Transverse colon (tissue), 4 donors: ENCODE measurements around the gene RGS11.

Experiments used
- EP300 ChIP-seq: sonication (generic); formaldehyde crosslinking; IDR thresholded peaks from one replicate; pipeline ENCODE4 v1.6.1; 2017; ENCODE audit warnings: antibody characterized with exemption, low read depth
- POLR2A ChIP-seq: fragments of 450-650 bp; IDR thresholded peaks from one replicate; pipeline ENCODE4 v1.6.1; 2016; ENCODE audit warnings: antibody characterized with exemption, mild to moderate bottlenecking, moderate library complexity
- POLR2AphosphoS5 ChIP-seq, 3 donors: sonication (generic); formaldehyde crosslinking; IDR thresholded peaks; one replicate each; pipeline ENCODE4 v1.6.1; 2016; ENCODE audit warnings: antibody characterized with exemption in 3 of 3
- TF ChIP-seq, protein P1 (sequence below), 5 experiments: fragments of 200-600 bp in 3 of 5; fragments of 450-650 bp in 2 of 5; sonication (generic) in 3 of 5; IDR thresholded peaks; 1 replicate in 2 of 5; 2 replicates in 3 of 5; pipeline ENCODE4 v1.5.1; 2016 to 2017; ENCODE audit warnings: antibody characterized with exemption in 5 of 5, inconsistent platforms in 3 of 5, mild to moderate bottlenecking in 2 of 5, moderate library complexity in 1 of 5

DNA sequence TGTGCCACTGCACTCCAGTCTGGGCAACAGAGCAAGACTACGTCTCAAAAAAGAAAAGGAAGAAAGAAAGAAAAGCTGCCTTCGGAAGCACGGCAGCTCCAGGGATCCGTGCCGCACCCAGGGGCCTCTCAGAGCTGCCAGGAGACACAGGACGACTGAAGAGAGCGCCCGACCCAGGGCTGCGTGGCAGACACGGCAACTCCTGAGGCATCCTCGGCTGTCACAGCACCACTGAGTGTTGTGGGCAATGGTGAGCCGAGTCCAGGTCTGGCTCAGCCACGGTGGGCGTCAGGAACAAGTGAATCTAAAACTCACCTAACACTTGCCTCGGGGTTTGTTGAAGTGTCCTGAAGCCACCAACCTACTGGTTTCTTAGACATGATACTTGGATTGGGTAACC, 36.0 kb upstream of the RGS11 start:
- TF ChIP-seq, protein P1, sequence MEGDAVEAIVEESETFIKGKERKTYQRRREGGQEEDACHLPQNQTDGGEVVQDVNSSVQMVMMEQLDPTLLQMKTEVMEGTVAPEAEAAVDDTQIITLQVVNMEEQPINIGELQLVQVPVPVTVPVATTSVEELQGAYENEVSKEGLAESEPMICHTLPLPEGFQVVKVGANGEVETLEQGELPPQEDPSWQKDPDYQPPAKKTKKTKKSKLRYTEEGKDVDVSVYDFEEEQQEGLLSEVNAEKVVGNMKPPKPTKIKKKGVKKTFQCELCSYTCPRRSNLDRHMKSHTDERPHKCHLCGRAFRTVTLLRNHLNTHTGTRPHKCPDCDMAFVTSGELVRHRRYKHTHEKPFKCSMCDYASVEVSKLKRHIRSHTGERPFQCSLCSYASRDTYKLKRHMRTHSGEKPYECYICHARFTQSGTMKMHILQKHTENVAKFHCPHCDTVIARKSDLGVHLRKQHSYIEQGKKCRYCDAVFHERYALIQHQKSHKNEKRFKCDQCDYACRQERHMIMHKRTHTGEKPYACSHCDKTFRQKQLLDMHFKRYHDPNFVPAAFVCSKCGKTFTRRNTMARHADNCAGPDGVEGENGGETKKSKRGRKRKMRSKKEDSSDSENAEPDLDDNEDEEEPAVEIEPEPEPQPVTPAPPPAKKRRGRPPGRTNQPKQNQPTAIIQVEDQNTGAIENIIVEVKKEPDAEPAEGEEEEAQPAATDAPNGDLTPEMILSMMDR (IDR thresholded peaks at IDR 0.05) = no peak
- TF ChIP-seq POLR2A (no peak), POLR2AphosphoS5 (IDR thresholded peaks at IDR 0.05) (no peak), EP300 (no peak)
